BJ (cell line): ENCODE measurements around the gene LRRTM2. TPM values are rescaled to one million over a fixed set of nuclear protein-coding genes. Genes with fewer than 3 reads are reported as not detected.

Source experiments
- CTCF ChIA-PET: fragments of 350-600 bp; formaldehyde crosslinking; extraction: SDS; loops from one replicate; lab custom pipeline; 2021; ENCODE audit warnings: antibody characterized with exemption, inconsistent platforms; lab: Yijun Ruan, JAX
- POLR2A ChIA-PET: fragments of 300-600 bp; sonication (Branson Sonifier 250); formaldehyde crosslinking; extraction: SDS; loops from one replicate; lab custom pipeline; 2021; ENCODE audit warnings: antibody characterized with exemption; lab: Charles Lee
- DNase-seq: peaks from one replicate; pipeline ENCODE4 v3.0.0-alpha.2; 2011; ENCODE audit warnings: low read depth
- H3K27me3 ChIP-seq: 2 replicates; pipeline ENCODE4 v1.6.0; 2011; ENCODE audit warnings: low read length; ENCODE audit not compliant: control insufficient read depth, insufficient read depth
- H3K36me3 ChIP-seq: 2 replicates; pipeline ENCODE4 v1.5.1; 2011; ENCODE audit warnings: low read length; ENCODE audit not compliant: control insufficient read depth, insufficient read depth
- H3K4me3 ChIP-seq: 2 replicates; pipeline ENCODE4 v1.5.1; 2011; ENCODE audit warnings: low read depth, mild to moderate bottlenecking, control low read depth, low read length
- CTCF ChIP-seq: IDR thresholded peaks from 2 replicates; pipeline ENCODE4 v1.5.1; 2011; ENCODE audit warnings: low read depth, mild to moderate bottlenecking, control low read depth, inconsistent platforms, low read length, moderate library complexity; ENCODE audit not compliant: insufficient read depth
- polyA plus RNA-seq: library from polyadenylated mRNA; depleted of rRNA; stranded (reverse); fragments of >200 nt; gene quantifications from 2 replicates; pipeline ENCODE4 v1.2.3, GENCODE V29; 2011

LRRTM2 gene
- polyA plus RNA-seq, 1 experiment, result 0.02 TPM

GRCh38 chr5:138898742-138899141 lies 23.6 kb upstream of the LRRTM2 start:
- Histone ChIP-seq H3K27me3 (no peaks in the 10 kb centered on the region), H3K36me3 (0 out of 2 replicates have a peak, but pooled peaks cover 2% of the 10 kb centered on the region), H3K4me3 (no peak overlapping the region)
- TF ChIP-seq CTCF, result no peak
- DNase-seq, result no peak
- CTCF ChIA-PET, result no interaction called here
- POLR2A ChIA-PET, result no interaction called here

- DNase-seq, result no peak
- ChIA-PET CTCF (no interaction called here), POLR2A (no interaction called here)
- Histone ChIP-seq H3K4me3 (no peak overlapping the region), H3K27me3 (no peaks in the 10 kb centered on the region), H3K36me3 (0 out of 2 replicates have a peak, but pooled peaks cover 2% of the 10 kb centered on the region)
- no peak for TF ChIP-seq CTCF
Measured at GRCh38 chr5:138898299-138898698, 23.2 kb upstream of the LRRTM2 start.

GRCh38 chr5:138895918-138896317 lies 20.8 kb upstream of the LRRTM2 start:
- Histone ChIP-seq H3K36me3 (0 out of 2 replicates have a peak, but pooled peaks cover 2% of the 10 kb centered on the region), H3K27me3 (no peaks in the 10 kb centered on the region), H3K4me3 (no peak overlapping the region)
- TF ChIP-seq CTCF, result no peak
- ChIA-PET POLR2A (no interaction called here), CTCF (no interaction called here)
- DNase-seq, result no peak

GRCh38 chr5:138890644-138891043 lies 15.5 kb upstream of the LRRTM2 start:
- Histone ChIP-seq H3K27me3 (no peaks in the 10 kb centered on the region), H3K4me3 (no peak overlapping the region), H3K36me3 (peaks cover 5% of the 10 kb centered on the region)
- POLR2A ChIA-PET, result no interaction called here
- no peak for TF ChIP-seq CTCF
- CTCF ChIA-PET, result no interaction called here
- no peak for DNase-seq

GRCh38 chr5:138889994-138890393 lies 14.9 kb upstream of the LRRTM2 start:
- ChIA-PET POLR2A (no interaction called here), CTCF (no interaction called here)
- H3K4me3 ChIP-seq, result no peak overlapping the region
- peaks cover 5% of the 10 kb centered on the region for H3K36me3 ChIP-seq
- no peaks in the 10 kb centered on the region for H3K27me3 ChIP-seq
- no peak for DNase-seq
- TF ChIP-seq CTCF, result no peak
